Stimulated activated effector memory CD8-positive, alpha-beta T cell treated with anti-CD3 and anti-CD28 coated beads, Interleukin-12 subunit alpha, Interleukin-12 subunit beta, amount 100 ng/mL, for 72 hours (primary cell): ENCODE data around the gene YWHAH.

ENCODE experiments used
- ATAC-seq: fragments of 150-1000 bp; cut with Tn5 transposase; 2 replicates; pipeline ENCODE4 v1.10.0; 2021
- DNase-seq, 2 donors: peaks; one replicate each; pipeline ENCODE4 v3.0.0; 2021 to 2022; ENCODE audit warnings: low spot score in 2 of 2
- H3K27ac Mint-ChIP-seq: one replicate; pipeline ENCODE4 v1.8.0; 2022; ENCODE audit warnings: mild to moderate bottlenecking, mixed read lengths
- H3K36me3 Mint-ChIP-seq: one replicate; pipeline ENCODE4 v1.8.0; 2022; ENCODE audit warnings: mild to moderate bottlenecking, mixed read lengths
- H3K4me1 Mint-ChIP-seq: one replicate; pipeline ENCODE4 v1.8.0; 2022; ENCODE audit warnings: mixed read lengths
- H3K4me3 Mint-ChIP-seq: one replicate; pipeline ENCODE4 v1.8.0; 2022; ENCODE audit warnings: mild to moderate bottlenecking, mixed read lengths
- H3K9me3 Mint-ChIP-seq: one replicate; pipeline ENCODE4 v1.8.0; 2022; ENCODE audit warnings: mixed read lengths

Gene YWHAH

DNA sequence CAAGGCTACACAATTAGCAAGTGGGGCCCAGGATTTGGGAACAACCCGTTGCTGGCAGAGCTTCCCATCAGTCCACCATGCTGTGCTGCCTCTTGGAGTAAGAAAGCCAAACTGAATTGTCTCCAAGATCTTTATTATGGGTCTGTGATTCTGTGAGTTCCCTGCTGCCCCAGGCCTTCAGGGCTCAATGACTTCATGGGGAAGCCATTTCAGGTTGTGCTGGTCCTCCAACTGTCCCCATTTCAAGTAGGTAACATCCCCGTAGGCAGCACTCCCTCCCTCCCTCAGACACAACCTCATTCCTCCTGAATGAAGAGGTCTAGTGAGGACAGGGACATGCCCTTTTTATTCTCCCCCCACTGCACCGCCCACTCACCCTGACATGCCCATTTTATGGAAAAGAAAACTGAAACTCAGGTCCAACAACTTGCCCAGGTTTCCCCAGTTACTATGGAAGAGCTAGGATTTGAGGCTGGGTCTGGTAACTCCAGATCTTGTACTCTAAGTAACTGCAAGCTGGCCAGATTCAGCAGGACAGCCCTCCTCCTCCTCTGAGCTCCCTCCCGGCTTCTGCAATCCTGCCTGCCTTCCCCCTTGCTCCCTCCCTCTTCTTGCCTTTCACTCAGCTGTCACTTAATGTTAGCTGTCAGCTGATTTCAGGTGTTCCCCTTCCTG is 8.2 kb upstream of the YWHAH start:
- no peak overlapping the region for H3K4me3 Mint-ChIP-seq
- H3K36me3 Mint-ChIP-seq, result no peaks in the 10 kb centered on the region
- H3K9me3 Mint-ChIP-seq, result no peaks in the 10 kb centered on the region
- peak overlapping the region; percentile 12 for H3K27ac Mint-ChIP-seq
- H3K4me1 Mint-ChIP-seq, result no peaks in the 10 kb centered on the region
- ATAC-seq (no peak), DNase-seq (no peak)

DNA sequence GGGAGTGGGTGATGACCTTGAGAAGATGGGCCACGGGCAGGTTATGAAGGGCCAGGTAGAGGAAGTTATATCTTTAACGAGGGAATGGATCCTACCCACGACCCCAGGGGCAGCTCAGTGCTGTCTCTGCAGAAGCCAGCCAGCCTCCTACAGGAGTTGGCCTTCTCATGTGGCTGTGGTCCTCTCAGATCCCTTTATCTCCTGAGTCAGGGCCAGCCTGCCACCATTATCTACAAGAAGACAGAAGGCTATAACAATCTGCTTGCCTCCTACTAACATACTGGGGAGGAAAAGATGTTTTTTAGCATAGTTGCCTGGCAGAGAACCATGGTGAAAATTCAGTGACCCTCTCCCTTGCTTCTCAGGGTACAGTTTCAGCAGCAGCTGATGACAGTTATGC is 7.0 kb upstream of the YWHAH start:
- no peaks in the 10 kb centered on the region for H3K36me3 Mint-ChIP-seq
- H3K4me1 Mint-ChIP-seq, result no peaks in the 10 kb centered on the region
- no peak for ATAC-seq
- H3K4me3 Mint-ChIP-seq, result no peak overlapping the region
- H3K9me3 Mint-ChIP-seq, result no peaks in the 10 kb centered on the region
- H3K27ac Mint-ChIP-seq, result no peak overlapping the region
- DNase-seq, result no peak

DNA sequence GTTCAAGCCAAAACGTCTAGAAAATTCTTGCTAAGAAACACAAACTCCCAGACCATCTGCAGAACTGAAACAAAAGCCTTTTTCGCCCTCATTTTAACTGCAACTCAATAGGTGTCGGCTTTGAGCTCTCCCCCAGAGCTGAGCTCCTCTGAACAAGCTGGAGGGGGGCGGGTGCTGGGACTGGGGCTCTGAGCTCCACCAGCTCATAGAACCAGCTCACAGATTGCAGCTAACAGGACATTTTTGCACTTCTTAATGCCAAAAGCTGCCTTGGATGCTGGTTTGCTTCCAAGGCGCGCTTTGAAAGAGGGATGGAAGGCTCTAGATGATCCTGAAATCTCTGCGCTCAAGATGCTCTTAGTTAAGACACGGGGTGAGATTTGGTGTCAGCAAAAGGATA is 6.0 kb upstream of the YWHAH start:
- Mint-ChIP-seq H3K4me1 (no peaks in the 10 kb centered on the region), H3K27ac (no peak overlapping the region), H3K36me3 (no peaks in the 10 kb centered on the region), H3K9me3 (no peaks in the 10 kb centered on the region), H3K4me3 (no peak overlapping the region)
- ATAC-seq, result no peak
- no peak for DNase-seq

DNA sequence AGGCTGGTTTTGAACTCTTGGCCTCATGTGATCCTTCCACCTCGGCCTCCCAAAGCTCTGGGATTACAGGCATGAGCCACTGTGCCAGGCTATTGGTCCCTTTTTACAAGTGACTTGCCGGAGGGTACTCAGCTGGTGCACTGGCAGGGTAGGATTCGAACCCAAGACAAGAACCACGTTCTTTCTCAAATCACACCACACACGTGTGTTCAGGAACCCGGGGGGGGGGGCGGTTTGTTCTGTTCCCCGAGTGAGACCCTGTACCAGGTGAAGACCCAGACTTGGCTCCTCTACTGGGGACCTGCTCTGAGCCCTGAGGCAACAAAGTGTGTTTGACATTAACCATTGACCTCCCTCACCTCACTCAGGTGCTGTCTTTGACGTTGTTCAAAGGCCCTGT is 3.8 kb upstream of the YWHAH start:
- ATAC-seq, result no peak
- no peak overlapping the region for H3K27ac Mint-ChIP-seq
- no peak for DNase-seq
- H3K4me1 Mint-ChIP-seq, result no peaks in the 10 kb centered on the region
- no peak overlapping the region for H3K4me3 Mint-ChIP-seq
- H3K9me3 Mint-ChIP-seq, result no peaks in the 10 kb centered on the region
- no peaks in the 10 kb centered on the region for H3K36me3 Mint-ChIP-seq

DNA sequence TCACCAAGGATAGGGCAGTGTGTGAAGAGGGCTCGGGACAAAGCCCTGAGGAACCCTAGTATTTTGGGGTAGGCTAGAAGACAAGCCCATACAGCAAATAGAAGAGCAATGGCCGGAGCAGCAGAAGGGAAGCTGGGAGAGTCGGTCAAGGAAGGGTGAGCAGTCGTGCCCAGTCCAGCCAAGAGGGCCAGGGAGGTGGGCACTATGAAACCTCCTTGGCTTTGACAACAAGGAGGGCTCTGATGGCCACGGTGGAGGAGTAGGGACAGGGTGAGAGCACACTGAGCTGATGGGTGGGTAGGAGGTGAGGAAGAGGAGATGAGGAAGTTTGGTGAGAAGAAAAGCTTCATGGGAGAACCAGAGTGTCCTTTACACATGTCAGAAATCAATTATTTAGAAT is 2.2 kb upstream of the YWHAH start:
- no peak for DNase-seq
- ATAC-seq, result no peak
- peak overlapping the region; percentile 3 for H3K4me3 Mint-ChIP-seq
- no peaks in the 10 kb centered on the region for H3K36me3 Mint-ChIP-seq
- H3K9me3 Mint-ChIP-seq, result no peaks in the 10 kb centered on the region
- peak overlapping the region; percentile 13 for H3K27ac Mint-ChIP-seq
- H3K4me1 Mint-ChIP-seq, result peaks cover 2% of the 10 kb centered on the region

DNA sequence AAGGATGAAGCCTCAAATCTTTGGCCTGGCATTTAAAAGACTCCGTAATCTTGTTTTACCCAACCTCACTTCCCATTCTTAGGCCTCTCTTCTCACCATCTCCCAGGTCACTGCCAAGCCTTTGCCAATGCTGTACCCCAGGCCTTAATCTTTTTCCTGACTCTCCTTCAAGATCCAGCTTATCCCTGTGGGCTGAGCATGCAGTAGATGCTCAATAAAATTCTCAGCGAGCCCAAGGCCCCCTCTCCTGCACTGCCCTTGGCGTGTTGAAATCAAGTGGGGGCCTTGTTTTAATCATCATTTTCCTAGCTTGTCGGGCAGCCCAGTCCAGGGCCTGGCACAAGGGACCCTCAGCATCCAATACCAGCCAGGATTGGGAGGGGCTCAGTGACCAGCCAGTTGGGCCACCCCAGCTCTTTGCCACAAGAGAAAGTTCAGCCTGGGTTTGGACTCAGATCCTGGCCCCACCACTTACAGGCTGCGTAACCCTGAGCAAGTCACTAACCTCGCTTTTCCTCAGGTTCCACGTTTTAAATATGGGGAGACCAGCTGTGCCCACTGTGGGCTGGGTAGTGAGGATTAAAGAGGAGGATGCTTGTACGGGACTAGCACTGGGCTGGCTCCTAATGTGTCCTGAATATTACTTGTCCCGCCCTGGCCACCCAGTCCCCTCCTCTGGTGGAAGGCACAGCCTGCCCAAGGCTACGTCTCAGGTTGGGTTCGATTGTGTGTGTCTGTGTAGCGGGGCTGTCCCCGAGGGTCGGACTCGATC is 943 bp upstream of the YWHAH start:
- H3K36me3 Mint-ChIP-seq, result peaks cover 13% of the 10 kb centered on the region
- H3K4me1 Mint-ChIP-seq, result peaks cover 15% of the 10 kb centered on the region
- H3K9me3 Mint-ChIP-seq, result no peaks in the 10 kb centered on the region
- no peak for ATAC-seq
- DNase-seq, result no peak
- H3K27ac Mint-ChIP-seq, result peak overlapping the region; percentile 86
- no peak overlapping the region for H3K4me3 Mint-ChIP-seq

DNA sequence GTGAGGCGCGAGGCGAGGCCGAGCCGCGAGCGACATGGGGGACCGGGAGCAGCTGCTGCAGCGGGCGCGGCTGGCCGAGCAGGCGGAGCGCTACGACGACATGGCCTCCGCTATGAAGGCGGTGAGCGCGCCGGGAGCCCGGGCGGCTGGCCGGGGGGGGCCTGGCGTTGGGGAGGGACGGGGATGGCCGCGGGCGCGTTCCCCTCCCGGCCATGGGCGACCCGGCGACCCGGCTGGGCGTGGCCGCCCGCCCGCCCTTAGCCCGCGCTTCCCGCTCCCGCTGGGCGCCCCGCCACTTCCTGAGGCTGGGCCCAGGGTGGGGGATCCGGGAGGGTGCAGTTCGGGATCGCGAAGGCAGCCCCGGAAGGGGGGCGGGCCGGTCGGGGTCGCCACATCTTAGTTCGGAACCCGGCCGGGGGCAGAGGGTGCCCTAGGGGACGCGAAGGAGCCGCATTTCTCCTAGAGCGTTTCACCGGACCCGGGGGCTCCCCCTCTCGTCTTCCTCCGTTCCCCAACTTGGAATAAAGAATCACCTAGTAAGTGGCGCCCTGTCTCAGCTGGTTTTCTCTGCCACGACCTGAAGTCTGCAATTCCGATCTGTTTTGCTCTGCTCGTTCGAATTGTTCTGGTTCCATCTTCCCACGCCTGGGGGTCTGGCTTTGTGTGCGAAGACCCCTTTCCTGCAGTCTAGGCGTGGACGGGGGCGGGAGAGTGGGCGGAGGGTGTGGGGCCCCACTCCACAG is 536 bp downstream of the YWHAH start:
- peak; percentile 52 for ATAC-seq
- Mint-ChIP-seq H3K4me1 (peaks cover 17% of the 10 kb centered on the region), H3K27ac (no peak overlapping the region), H3K36me3 (peaks cover 28% of the 10 kb centered on the region), H3K4me3 (no peak overlapping the region), H3K9me3 (no peaks in the 10 kb centered on the region)
- peak; percentile 29 to 75 for DNase-seq

DNA sequence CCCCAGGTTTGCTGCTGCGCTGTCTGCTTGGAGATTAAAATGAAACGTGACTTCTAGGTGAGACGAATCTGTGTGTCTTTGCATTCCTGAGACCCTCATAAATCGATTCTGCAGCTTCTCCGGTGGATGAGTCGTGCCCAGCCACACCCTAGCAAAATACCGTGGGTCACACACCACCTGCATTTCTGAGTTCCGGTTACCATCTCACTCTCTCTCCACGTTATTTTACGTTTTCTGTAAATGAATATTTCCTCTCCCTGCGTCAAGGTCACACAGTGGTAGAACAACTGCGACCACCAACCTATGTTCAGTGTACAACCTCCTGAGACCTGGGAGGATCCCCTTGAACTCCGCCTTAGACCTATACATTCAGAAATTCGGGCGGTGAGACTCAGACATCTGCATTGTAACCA is 1.1 kb downstream of the YWHAH start:
- Mint-ChIP-seq H3K36me3 (peaks cover 34% of the 10 kb centered on the region), H3K4me3 (no peak overlapping the region), H3K27ac (no peak overlapping the region), H3K9me3 (no peaks in the 10 kb centered on the region), H3K4me1 (peaks cover 22% of the 10 kb centered on the region)
- no peak for ATAC-seq
- peak in 1 of 2 donors; percentile 57 for DNase-seq

DNA sequence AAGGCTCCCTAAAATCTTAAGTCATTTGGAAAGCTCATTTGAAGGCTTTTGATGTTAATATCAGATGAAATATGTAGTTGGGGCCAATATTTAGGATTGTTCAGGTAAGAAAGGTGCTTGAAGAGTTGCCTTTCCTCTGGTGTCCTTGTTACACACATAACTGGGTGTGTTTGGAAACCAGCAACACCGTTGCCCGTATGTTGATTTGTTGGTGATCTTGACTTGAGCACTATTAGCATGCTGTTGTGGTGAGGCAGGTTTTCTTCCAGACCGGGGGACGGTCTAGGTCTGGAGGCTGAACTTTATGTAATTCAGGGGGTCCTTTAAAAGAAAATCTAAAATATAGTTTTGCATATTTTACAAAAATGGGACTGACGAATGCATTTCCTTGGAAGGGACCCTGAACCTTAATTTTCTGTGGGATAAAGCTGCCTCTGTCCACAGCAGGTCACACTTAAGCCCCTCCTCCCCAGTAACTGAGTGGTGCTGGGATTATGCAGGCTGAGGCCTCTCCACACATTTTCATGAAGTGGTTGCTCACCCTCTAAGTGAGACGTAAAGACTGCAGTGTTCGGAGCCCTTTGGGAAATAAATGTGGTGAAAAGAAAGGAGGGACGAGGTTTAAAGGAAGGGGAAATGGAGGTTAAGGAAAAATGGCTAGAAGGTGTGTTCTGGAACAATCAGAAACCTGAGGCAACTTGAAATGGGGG is 1.8 kb downstream of the YWHAH start:
- Mint-ChIP-seq H3K4me3 (no peak overlapping the region), H3K36me3 (peaks cover 40% of the 10 kb centered on the region), H3K4me1 (peaks cover 29% of the 10 kb centered on the region), H3K27ac (no peak overlapping the region), H3K9me3 (no peaks in the 10 kb centered on the region)
- ATAC-seq (no peak), DNase-seq (no peak)

DNA sequence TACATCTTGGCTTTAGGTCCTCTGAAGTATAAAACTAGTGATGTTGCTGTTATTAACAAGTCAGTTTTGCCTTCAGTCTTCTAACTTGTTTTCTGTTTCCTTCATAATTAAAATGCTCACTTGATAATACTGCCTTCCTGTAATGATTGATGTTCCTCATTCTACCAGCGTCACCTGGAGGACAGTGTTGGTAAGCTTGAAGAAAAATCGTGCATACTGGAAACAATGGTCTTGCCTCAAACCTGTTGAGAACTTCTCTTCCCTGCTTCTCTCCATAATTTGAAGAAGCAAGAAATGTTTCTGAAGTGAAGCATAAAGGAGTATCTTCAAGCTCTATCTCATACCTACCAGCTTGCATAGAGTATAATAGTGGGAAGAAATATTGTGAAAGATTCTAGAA is 3.0 kb downstream of the YWHAH start:
- DNase-seq (no peak), ATAC-seq (no peak)
- no peak overlapping the region for H3K27ac Mint-ChIP-seq
- peaks cover 40% of the 10 kb centered on the region for H3K4me1 Mint-ChIP-seq
- peak overlapping the region; percentile 23 for H3K4me3 Mint-ChIP-seq
- H3K9me3 Mint-ChIP-seq, result no peaks in the 10 kb centered on the region
- H3K36me3 Mint-ChIP-seq, result peaks cover 52% of the 10 kb centered on the region

DNA sequence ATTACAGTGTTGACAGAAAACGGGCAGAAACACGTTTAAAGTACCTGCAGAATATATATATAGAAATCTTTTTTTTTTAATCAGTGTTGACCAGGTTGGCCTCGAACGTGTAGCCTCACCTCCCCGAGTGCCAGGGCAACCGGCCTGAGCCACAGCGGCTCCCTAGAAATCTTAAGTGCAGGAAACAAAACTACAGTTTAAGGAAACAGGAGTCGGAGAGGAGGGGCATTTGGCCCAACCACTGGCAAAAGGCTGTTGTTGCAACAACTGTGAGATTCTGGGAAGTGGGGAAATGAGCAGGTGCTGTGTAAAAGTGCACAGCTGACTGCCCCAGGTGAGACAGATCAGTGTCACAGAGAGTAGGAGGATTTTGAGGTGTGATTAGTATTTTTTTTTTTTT is 3.7 kb downstream of the YWHAH start:
- no peak overlapping the region for H3K4me3 Mint-ChIP-seq
- peaks cover 47% of the 10 kb centered on the region for H3K4me1 Mint-ChIP-seq
- no peak overlapping the region for H3K27ac Mint-ChIP-seq
- ATAC-seq (no peak), DNase-seq (no peak)
- peaks cover 57% of the 10 kb centered on the region for H3K36me3 Mint-ChIP-seq
- no peaks in the 10 kb centered on the region for H3K9me3 Mint-ChIP-seq

DNA sequence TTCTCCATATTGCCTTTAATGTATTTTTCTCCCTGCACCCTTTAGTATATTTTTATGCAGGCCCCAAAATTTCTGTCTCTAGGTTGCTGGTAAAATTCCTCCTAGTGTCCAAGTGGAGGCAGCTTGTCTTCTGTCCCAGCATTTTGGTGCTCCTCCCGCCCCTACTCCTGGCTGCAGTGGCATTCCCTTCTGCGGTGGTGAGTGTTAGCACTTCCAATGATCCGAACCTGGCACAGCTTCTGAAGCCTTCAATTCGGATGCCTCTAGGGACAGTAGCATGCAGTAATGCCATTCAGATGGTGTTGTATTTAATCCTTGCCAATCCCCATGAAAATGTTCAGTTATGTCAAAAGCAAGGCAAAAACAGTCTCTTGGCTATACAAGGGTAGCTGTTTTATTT is 5.9 kb downstream of the YWHAH start:
- H3K4me3 Mint-ChIP-seq, result no peak overlapping the region
- DNase-seq (no peak), ATAC-seq (no peak)
- peaks cover 79% of the 10 kb centered on the region for H3K36me3 Mint-ChIP-seq
- H3K27ac Mint-ChIP-seq, result no peak overlapping the region
- H3K4me1 Mint-ChIP-seq, result peaks cover 70% of the 10 kb centered on the region
- no peaks in the 10 kb centered on the region for H3K9me3 Mint-ChIP-seq

DNA sequence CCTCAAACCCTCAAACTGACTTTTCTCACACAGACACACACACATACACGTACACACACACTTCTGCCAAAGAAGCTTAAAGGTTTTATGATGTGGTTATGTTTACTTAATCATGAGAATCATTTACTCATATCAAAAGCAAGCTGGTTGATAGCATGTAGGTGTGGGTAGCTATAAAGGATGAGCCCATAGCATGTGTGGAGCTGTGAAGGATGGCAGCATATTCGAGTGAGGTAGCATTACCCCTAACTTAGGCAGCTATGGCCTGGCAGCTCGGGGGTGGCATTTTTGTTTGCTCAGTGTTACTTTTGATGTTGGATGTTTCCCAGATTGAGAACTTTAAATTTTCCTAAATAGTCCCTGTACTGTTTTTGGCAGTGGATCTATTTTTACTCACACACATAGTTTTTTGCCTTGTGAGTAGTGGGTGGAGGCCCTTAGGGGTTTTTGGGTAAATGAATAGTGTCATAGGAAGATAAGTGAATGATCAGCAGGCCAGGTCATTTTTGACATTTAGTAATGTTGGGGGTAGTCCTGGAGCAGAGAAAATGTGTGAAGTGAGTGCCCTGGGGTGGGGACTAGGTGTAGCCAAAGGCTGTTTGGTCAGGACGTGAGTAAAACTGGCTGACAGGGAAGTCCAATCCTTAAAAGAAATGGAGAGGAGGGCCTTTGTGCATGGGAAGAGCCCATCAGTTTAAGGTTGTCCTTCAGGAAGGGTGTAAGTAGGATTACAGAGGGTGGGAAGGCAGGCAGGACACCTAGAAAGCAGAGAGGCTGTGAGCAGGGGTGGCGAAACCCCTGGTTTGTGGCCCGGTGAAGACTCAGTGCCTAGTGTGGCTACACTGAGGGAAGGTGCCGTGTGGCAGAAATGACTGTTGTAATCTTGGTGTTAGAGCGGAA is 7.1 kb downstream of the YWHAH start:
- H3K36me3 Mint-ChIP-seq, result peaks cover 91% of the 10 kb centered on the region
- H3K4me3 Mint-ChIP-seq, result peak overlapping the region; percentile 65
- ATAC-seq (peak; percentile 91), DNase-seq (peak; percentile 46 to 66)
- H3K4me1 Mint-ChIP-seq, result peaks cover 80% of the 10 kb centered on the region
- no peaks in the 10 kb centered on the region for H3K9me3 Mint-ChIP-seq
- peak overlapping the region; percentile 95 for H3K27ac Mint-ChIP-seq

DNA sequence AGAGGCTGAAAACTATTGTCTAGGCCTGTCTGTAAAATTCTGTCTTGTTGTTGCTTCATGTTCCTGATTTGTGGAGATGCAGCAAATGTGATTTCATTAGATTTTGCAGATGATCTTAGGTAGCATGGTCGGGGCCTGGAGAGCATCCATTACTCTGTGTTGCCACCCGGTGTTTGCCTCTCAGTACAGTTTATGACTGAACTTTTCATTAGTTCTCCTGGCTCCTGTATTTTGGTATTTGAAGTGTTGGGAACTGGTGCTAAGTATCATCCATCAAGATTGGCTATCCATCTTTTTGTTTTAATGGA is 7.7 kb downstream of the YWHAH start:
- ATAC-seq, result no peak
- peaks cover 84% of the 10 kb centered on the region for H3K4me1 Mint-ChIP-seq

More for the DNA sequence above, 7.7 kb downstream of the YWHAH start:
- DNase-seq, result no peak
- no peaks in the 10 kb centered on the region for H3K9me3 Mint-ChIP-seq
- peak overlapping the region; percentile 65 for H3K4me3 Mint-ChIP-seq
- peaks cover 97% of the 10 kb centered on the region for H3K36me3 Mint-ChIP-seq
- peak overlapping the region; percentile 95 for H3K27ac Mint-ChIP-seq
